Adrenal gland (tissue), 12 donors: ENCODE data around the gene BNIP2. TPM values are rescaled to one million over a fixed set of nuclear protein-coding genes. Genes with fewer than 3 reads are reported as not detected.

Source experiments
- DNase-seq, 7 donors: peaks; one replicate each; pipeline ENCODE4 v3.0.0-alpha.2; 2019 to 2020
- H3K27ac ChIP-seq, 5 donors: fragments of 200-600 bp; sonication (generic) in 4 of 5; 1 replicate in 3 of 5; 2 replicates in 2 of 5; pipeline versions ENCODE4 v1.5.1 to v1.8.0; 2016 to 2020; ENCODE audit warnings: mild to moderate bottlenecking in 1 of 5
- H3K27me3 ChIP-seq: fragments of 200-600 bp; 2 replicates; pipeline ENCODE4 v1.8.0; 2021
- H3K36me3 ChIP-seq, 2 donors: fragments of 200-600 bp; replicated peaks in 1 of 2; 1 replicate in 1 of 2; 2 replicates in 1 of 2; pipeline versions ENCODE4 v1.5.1 to v1.8.0; 2018 to 2022
- H3K4me1 ChIP-seq, 2 donors: fragments of 200-600 bp; replicated peaks in 1 of 2; 1 replicate in 1 of 2; 2 replicates in 1 of 2; pipeline versions ENCODE4 v1.5.1 to v1.8.0; 2018 to 2021
- H3K4me3 ChIP-seq, 4 donors: fragments of 200-600 bp; sonication (generic) in 3 of 4; one replicate each; pipeline ENCODE4 v1.5.1; 2016 to 2018
- H3K9me3 ChIP-seq, 3 donors: fragments of 200-600 bp; sonication (generic) in 1 of 3; replicated peaks in 1 of 3; 1 replicate in 2 of 3; 2 replicates in 1 of 3; pipeline versions ENCODE4 v1.5.1 to v1.8.0; 2016 to 2021
- POLR2A ChIP-seq, 2 donors: fragments of 450-650 bp; IDR thresholded peaks; one replicate each; pipeline ENCODE4 v1.6.1; 2017; ENCODE audit warnings: antibody characterized with exemption in 2 of 2, mild to moderate bottlenecking in 2 of 2, moderate library complexity in 1 of 2
- WGBS, 4 donors: extraction: QIAGEN DNeasy Blood & Tissue Kit in 2 of 4; methylation state at CpG; one replicate each; pipeline versions ENCODE4 v1.1.5 to v1.1.7; 2013 to 2017; 5-methylcytosine and 5-hydroxymethylcytosine counted together
- intact Hi-C, 2 donors: fragments of 100-400 bp; cut with DNase I; formaldehyde crosslinking; loops; one replicate each; pipeline versions ENCODE4 v1.14.1 to v1.15.0; 2022 to 2023
- polyA plus RNA-seq, 3 donors: library from polyadenylated mRNA; stranded (reverse); fragments of 200-250 nt in 2 of 3; fragments of 350-450 nt in 1 of 3; fragmentation: Illumina TruSeq in 1 of 3; extraction: RNeasy Lipid Tissue Mini Kit (QIAGEN cat#74804) in 1 of 3; gene quantifications; one replicate each; pipeline ENCODE4 v1.2.3, GENCODE V29; 2013 to 2014
- total RNA-seq, 9 donors: library from RNA; depleted of rRNA in 4 of 9; stranded (reverse); fragments of >200 nt in 4 of 9; fragments of 120-200 nt in 1 of 9; fragmentation: NEBNext Ultra II Directional in 1 of 9; extraction: Animal tissue kit (Norgen Biotek cat#: 25700) in 1 of 9; gene quantifications; one replicate each; pipeline versions ENCODE4 v1.1.0 to v1.2.4, GENCODE V29; 2013 to 2023
- TF ChIP-seq, protein P1 (sequence below), 6 experiments: fragments of 450-650 bp in 4 of 6; fragments of 200-600 bp in 2 of 6; sonication (generic) in 1 of 6; IDR thresholded peaks; 1 replicate in 5 of 6; 2 replicates in 1 of 6; pipeline versions ENCODE4 v1.5.1 to v1.8.0; 2016 to 2021; ENCODE audit warnings: antibody characterized with exemption in 6 of 6, mild to moderate bottlenecking in 2 of 6, moderate library complexity in 1 of 6
- donor health status: healthy with polysubstance abuse.
- donor health status: Bipolar disorder and iron deficiency.
- donor health status: DM: yes; HTN: yes; CAD: no.
- donor health status: DM: no; HTN: no; CAD: no.
- donor health status: DM: no; HTN: no; CAD: no.
- donor health status: DM: yes; HTN: yes; CAD: no.

Gene BNIP2
- total and polyA plus RNA-seq, 12 donors = 24.5 to 183 (median 67.4) TPM

DNA sequence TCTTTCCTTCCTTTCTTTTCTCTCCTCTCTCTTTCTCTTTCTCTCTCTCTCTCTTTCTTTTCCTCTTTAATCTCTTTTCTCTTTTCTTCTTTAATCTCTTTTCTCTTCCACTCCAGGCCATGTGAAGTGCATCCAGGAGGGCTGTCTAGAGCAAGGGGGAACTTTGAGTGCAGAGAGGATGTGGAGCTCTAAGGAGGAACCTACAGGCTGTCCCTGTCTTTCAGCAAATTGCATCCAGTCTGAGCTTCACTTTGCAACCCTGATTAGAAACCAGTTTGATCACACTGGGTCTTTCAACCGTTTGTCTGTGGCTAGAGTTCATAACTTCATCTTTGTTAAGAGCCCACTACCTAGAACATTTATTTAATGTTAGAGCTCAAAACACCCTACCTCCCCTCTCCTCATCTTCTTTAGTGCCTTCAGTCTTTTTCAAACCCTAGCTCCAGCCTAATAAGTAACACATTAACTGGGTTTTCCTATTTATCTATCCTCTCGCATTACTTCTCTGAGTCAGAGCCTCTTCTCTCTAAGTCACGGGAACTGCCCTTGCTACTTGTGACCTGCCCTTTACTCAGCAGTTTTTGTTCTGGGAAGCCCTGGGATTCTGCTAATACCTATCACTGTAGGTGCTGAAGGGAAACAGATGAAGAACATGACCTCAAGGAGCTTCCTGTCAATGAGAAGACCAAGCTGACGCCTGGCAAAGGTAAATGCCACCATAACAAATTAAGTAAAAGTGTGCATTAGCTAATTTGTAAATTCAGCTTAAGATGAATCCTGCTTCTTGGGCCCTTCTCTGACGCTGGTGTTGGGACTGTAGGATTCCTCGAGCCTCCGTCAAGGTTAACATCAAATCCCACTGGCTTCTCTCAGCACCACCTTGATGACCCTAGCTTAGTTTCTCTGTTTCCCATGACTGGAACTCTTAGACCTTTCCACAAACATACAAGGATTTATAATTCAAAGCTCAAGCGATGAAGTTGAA lies 77.6 kb downstream of the BNIP2 start, which contains the start of gene GCNT3:
TSS of gene GCNT3 (plus strand) at position 508 of the 985 bp plus-strand sequence. CDS start 6,456 bp downstream, outside the sequence.
- Histone ChIP-seq H3K4me1 (peaks cover 0 to 8% of the 10 kb centered on the region in 2 donors), H3K4me3 (no peak within 1 kb of the TSS), H3K27me3 (no peaks in the 10 kb centered on the region), H3K27ac (no peak within 1 kb of the TSS), H3K36me3 (no peaks in the 10 kb centered on the region), H3K9me3 (no peaks in the 10 kb centered on the region)
- intact Hi-C loops = no loop called here
- 67 to 73% (median 68%) methylated on average over 8 of the region's 8 CpGs for WGBS, 4 donors
- TF ChIP-seq, protein P1, sequence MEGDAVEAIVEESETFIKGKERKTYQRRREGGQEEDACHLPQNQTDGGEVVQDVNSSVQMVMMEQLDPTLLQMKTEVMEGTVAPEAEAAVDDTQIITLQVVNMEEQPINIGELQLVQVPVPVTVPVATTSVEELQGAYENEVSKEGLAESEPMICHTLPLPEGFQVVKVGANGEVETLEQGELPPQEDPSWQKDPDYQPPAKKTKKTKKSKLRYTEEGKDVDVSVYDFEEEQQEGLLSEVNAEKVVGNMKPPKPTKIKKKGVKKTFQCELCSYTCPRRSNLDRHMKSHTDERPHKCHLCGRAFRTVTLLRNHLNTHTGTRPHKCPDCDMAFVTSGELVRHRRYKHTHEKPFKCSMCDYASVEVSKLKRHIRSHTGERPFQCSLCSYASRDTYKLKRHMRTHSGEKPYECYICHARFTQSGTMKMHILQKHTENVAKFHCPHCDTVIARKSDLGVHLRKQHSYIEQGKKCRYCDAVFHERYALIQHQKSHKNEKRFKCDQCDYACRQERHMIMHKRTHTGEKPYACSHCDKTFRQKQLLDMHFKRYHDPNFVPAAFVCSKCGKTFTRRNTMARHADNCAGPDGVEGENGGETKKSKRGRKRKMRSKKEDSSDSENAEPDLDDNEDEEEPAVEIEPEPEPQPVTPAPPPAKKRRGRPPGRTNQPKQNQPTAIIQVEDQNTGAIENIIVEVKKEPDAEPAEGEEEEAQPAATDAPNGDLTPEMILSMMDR (IDR thresholded peaks at IDR 0.05) = no peak
- TF ChIP-seq POLR2A (IDR thresholded peaks at IDR 0.05) = no peak
- peak in 5 of 7 donors; percentile 14 to 43 (median 21) for DNase-seq

- no peaks in the 10 kb centered on the region for H3K9me3 ChIP-seq
- no peak overlapping the region for H3K4me3 ChIP-seq
- no peak overlapping the region for H3K27ac ChIP-seq
- TF ChIP-seq, protein P1 (IDR thresholded peaks at IDR 0.05) = no peak
- no peak for TF ChIP-seq POLR2A (IDR thresholded peaks at IDR 0.05)
- intact Hi-C loops = no loop called here
- H3K36me3 ChIP-seq = no peaks in the 10 kb centered on the region
- H3K4me1 ChIP-seq = peaks cover 0 to 8% of the 10 kb centered on the region in 2 donors
- no peak for DNase-seq
- no peaks in the 10 kb centered on the region for H3K27me3 ChIP-seq
- 81 to 89% (median 85%) methylated on average over 6 to 7 of the region's 7 CpGs for WGBS, 4 donors
Measured at GRCh38 chr15:59609730-59610712, 79.1 kb downstream of the BNIP2 start.

Other genes starting within 250 kb of the BNIP2 start
- 10 to 100 TPM in 1 of 9 donors, 1 to 10 TPM in 2, under 1 TPM in 5, not detected in 1; 0.09 to 14.1 (median 0.83) TPM for gene GCNT3, start 77.5 kb downstream of the BNIP2 start, total RNA-seq
- gene GCNT3, start 77.5 kb downstream of the BNIP2 start, polyA plus RNA-seq = 1 to 10 TPM in 1 of 3 donors, under 1 TPM in 2; 0.03 to 5.4 (median 0.08) TPM
- 100 to 1,000 TPM in 7 of 9 donors, 10 to 100 TPM in 2; 34.8 to 737 (median 106) TPM for gene GTF2A2, start 31.8 kb downstream of the BNIP2 start, total RNA-seq
- 100 to 1,000 TPM in 1 of 3 donors, 10 to 100 TPM in 2; 63.6 to 148 (median 79.9) TPM for gene GTF2A2, start 31.8 kb downstream of the BNIP2 start, polyA plus RNA-seq